Stimulated activated CD8-positive, alpha-beta memory T cell treated with anti-CD3 and anti-CD28 coated beads, Interleukin-7, amount 100 ng/mL, for 24 hours (primary cell): ENCODE results near the gene FBXO11.
"Not testable (repeated sequence)": the region's sequence is repeated elsewhere in the genome, so short reads cannot be mapped to it uniquely, and the experiment has no call there.

Experiments
- DNase-seq: peaks from one replicate; pipeline ENCODE4 v3.0.0-alpha.2; 2020; ENCODE audit warnings: low read depth

Gene FBXO11

GRCh38 chr2:47897883-47898731, 8.2 kb downstream of the FBXO11 start:
- DNase-seq: no peak

GRCh38 chr2:47897191-47897882, 9.0 kb downstream of the FBXO11 start:
- not testable (repeated sequence) for DNase-seq

GRCh38 chr2:47896450-47896968, 9.8 kb downstream of the FBXO11 start:
- no peak for DNase-seq

GRCh38 chr2:47893771-47894170, 12.5 kb downstream of the FBXO11 start:
- DNase-seq: no peak

GRCh38 chr2:47892338-47892730, 14.0 kb downstream of the FBXO11 start:
- DNase-seq: no peak

GRCh38 chr2:47891369-47892337, 14.6 kb downstream of the FBXO11 start:
- no peak for DNase-seq

GRCh38 chr2:47890711-47891368, 15.5 kb downstream of the FBXO11 start:
- DNase-seq: no peak

GRCh38 chr2:47888581-47889280, 17.6 kb downstream of the FBXO11 start:
- no peak for DNase-seq

- DNase-seq: no peak
Measured at GRCh38 chr2:47876912-47877311, 29.4 kb downstream of the FBXO11 start.

- no peak for DNase-seq
Measured at GRCh38 chr2:47872941-47873340, 33.4 kb downstream of the FBXO11 start.

- DNase-seq: no peak
Measured at GRCh38 chr2:47870641-47871540, 35.4 kb downstream of the FBXO11 start.

- no peak for DNase-seq
Measured at GRCh38 chr2:47869859-47870595, 36.3 kb downstream of the FBXO11 start.

- DNase-seq: no peak
Measured at GRCh38 chr2:47868611-47869352, 37.5 kb downstream of the FBXO11 start.

GRCh38 chr2:47867205-47867604, 39.1 kb downstream of the FBXO11 start:
- DNase-seq: no peak

- no peak for DNase-seq
Measured at GRCh38 chr2:47864566-47864965, 41.7 kb downstream of the FBXO11 start.

- no peak for DNase-seq
Measured at GRCh38 chr2:47862949-47863348, 43.3 kb downstream of the FBXO11 start.

GRCh38 chr2:47853067-47853777, 53.1 kb downstream of the FBXO11 start:
- not testable (repeated sequence) for DNase-seq

- no peak for DNase-seq
Measured at GRCh38 chr2:47850198-47850597, 56.1 kb downstream of the FBXO11 start.
